Suppressor macrophage (primary cell): Measurements from ENCODE around the gene ASB1.

Experiments
- DNase-seq, 4 experiments: peaks; one replicate each; pipeline ENCODE4 v3.0.0-alpha.2; 2020 to 2022

The ASB1 gene

DNA sequence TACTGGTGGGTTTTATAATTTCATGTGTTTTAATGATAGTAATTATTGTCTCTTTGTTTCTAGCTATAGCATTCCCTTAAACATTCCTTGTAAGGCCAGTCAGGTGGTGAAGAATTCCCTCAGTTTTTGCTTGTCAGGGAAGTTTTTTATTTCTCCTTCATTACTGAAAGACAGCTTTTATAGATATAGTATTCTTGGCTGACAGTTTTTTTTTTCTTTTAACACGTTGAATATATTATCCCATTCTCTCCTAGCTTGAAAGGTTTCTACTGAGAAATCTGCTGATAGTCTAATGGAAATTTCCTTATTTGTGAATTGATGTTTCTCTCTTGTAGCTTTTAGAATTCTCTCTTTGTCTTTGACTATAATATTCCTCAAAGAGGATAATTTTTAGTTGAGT, 46.8 kb downstream of the ASB1 start:
- no peak for DNase-seq

DNA sequence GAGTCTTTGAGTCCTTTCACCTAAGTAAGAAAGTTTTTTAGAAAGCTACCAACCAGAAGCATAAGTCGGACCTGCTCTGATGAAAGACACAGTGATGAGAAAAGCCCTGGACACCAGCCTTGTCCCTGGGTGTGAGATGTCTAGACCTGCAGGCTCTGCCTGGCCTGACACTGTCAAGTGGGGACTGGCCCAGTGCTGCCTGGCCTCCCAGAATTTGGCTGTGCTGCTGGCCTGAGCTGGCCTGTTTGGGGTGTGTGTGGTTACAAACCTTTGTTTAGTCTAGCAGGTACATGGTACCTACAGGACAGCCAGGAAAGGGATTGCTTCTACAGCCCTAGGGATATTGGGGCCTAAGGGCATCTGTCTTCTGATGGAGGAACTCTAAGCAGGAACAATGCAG, 48.3 kb downstream of the ASB1 start:
- DNase-seq: no peak

DNA sequence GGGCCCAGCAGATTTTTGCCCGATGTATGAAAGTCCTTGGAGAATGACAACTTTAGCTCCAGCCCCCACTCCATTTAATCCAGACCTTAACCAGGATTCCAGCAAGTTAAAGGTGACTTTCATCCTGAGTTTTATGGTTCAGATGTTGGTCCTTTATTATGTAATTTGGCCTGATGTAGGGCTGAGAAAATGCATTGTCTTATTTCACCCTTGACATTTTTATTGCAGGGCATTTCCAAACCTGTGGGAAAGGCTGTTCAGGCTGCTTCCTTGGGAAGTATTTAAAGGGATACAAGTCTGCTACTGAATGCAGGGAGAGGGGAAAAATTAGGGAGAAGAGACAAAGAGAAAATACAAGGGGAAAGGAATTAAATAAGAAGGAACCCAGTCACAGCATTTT, 48.8 kb downstream of the ASB1 start:
- no peak for DNase-seq

DNA sequence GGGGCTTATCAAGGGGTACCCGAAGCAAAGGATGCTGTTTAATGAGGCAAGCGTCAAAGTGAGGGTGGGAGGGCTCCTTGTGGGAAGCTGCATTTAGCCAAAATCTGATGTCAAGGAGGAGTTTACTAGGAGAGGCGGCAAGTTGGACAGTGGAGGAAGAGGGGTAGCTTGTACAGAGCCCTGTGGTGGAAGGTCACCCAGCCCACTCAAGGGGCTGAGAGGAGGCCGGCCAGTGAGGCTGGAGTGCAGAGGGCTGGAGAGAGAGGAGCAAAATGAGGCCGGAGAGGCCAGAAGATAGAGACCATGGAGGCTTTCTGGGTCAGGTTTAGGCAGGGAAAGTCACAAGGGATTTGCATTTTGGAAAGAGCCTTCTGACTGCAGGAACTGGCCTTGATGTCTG, 49.5 kb downstream of the ASB1 start:
- DNase-seq: no peak

DNA sequence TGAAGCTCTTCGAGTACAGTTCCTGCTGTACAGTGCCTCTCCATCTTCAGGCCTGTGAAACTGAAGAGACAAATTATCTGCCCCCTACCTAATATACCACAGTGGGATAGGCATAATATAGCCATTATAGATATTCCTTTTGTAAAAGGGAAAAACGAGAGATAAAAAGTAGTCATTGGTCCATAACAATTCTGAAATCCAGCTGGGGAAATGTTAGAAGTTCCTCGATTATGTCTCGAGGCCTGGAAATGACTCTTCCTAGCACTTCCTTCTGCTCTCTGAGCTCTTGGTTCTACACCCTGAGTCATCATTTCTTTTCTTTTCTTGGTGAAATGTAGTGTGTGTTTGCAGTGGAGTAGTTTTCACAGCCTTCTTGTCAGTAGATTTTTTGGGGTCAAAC, 51.5 kb downstream of the ASB1 start:
- DNase-seq: peak in 2 of 4 experiments; percentile 8 to 9

DNA sequence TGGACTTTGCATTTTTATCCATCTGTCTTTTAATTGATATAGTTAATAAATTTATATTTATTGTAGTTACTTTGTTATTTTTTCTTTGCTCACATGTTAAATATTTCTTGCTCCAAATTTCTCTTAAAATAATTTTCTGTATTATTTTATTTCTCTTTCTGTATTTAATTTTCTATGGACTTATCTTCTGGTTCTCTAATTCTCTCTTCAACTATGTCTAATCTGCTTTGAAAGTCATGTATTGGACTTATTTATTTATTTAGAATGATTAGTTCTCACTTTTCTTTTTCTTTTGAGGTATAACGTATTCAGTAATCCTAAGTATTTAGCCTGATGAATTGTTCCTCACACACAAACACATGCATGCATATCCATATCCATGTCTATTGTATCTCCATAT, 53.1 kb downstream of the ASB1 start:
- DNase-seq: no peak

DNA sequence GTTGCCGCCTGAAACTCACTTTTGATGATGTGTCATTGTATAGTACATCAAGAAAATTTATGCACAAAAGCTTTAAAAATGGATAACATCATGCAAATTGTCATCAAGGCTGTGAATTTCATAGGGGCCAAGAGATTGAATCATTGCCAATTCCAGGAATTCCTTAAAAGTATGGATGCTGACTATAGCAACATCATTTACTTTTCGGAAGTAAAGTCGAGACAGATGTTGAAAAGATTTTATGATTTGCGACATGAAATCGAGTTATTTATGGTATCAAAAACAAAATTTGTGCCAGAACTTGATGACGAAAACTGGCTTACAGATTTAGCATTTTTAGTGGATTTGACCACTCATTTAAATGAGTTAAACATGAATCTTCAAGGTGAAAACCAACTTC, 56.3 kb downstream of the ASB1 start:
- DNase-seq: no peak

DNA sequence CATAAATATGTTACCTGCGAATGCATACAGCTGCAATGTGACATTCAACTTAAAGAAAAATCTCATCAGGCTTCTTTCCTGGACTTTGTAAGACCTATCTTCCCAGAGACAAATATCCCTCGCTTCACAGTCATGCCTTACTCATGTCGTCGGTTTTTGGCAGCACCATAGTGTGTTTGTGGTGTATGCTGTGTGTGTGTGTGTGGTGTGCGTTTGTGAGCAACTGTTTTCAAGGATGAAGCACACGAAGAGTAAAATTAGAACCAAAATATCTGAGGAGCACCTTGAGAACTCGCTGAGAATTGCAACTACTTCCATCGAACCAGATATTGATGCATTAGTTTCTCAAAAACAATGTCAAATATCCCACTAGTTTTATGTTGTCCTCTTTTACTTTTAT, 56.9 kb downstream of the ASB1 start:
- no peak for DNase-seq

DNA sequence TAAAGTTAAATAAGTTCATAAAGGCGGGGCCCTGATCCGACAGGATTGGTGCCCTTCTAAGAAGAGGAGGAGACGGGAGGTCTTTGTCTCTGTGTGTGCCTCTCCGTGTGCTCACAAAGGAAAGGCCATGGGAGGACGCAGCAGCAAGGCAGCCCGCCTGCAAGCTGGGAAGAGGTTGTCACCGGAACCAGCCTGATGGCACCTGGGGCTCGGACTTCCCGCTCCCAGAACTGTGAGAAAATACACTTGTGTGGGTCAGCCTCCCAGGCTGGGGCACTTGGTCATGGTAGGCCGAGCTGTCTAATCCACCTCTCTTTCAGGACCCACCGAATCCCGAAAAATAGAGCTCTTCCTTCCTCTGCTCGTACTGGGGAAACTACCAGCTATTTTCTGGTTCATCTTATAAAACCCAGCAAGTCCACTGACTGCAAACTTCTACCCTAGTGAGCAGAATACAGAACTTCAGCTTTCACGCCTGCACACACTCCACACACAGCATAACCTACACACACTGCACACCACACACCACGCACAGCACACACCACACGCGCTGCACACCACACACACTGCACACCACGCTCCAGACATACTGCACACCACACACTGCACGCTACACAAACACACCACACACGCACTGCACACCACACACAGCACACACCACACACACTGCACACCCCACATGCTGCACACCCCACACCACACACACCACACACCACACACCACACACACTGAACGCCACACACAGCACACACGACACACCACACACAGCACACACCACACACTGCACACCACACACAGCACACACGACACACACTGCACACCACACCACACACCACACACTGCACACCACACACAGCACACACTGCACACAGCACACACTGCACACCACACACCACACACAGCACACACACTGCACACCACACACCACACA, 58.1 kb downstream of the ASB1 start:
- no peak for DNase-seq

DNA sequence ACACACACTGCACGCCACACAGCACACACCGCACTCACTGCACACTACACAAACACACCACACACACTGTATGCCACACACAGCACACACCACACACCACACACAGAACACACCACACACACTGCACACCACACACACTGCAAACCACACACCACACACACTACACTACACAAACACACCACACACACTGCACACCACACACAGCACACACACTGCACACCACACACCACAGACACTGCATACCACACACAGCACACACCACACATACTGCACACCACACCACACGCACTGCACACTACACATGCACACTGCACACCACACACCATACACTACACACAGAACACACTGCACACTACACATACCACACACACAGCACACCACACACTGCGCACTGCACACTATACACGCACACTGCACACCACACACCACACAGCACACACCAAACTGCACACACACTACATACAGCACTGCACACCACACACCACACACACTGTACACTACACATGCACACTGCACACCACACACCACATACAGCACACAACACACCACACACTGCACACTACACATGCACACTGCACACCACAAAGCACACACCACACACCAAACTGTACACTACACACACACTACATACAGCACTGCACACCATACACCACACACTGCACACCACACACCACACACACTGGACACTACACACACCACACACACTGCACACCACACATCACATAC, 59.6 kb downstream of the ASB1 start:
- DNase-seq: no peak

DNA sequence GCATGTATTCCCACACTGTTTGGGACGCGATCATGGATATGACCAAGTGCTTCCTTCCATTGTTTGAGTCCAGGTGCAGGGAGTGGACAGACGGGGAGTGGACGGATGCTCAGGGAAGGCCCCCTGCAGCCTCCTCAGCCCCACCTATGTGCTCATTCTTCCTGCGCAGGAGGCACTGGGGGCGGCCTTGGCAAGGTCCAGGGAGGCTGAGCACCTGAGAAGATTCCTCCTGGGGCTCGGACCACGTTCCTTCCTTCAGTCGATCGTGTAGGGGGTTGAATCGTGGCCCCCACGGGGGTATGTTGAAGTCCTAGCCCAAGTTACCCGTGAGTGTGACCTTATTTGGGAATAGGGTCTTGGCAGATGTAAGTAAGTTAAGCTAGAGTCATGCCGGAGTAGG, 60.4 kb downstream of the ASB1 start:
- no peak for DNase-seq

DNA sequence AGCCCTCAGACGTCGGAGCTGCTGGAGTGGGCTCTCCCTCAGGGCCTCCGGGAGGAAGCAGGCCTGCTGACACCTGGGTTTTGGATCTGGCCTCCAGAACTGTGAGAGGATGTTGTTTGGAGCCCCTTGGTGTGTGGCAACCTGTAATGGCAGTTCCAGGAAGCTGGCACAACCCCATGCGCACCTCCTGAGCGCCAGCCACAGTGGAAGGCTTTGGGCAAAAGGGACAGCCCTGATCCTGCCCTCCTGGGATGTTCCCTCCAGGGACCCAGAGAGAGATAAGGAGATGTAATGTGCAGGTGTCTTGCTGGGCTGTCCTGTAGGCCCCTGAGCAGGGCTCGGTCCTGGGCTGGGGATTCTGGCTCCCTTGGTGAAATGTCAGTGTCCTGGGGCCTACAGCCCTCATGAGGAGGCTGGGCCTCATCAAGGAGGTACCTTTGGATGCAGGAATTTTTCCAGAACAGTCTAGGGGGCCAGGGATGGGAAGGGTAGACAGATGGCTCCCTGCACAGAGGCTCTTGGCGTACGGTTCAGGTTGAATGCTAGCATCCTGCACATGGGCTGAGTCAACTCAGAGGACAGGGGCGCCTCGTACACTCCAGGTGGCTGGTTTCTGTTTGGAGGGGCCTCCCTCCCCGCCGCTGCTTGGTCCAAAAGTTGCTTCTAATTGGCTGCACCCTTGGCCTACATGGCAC, 61.1 kb downstream of the ASB1 start:
- DNase-seq: no peak

DNA sequence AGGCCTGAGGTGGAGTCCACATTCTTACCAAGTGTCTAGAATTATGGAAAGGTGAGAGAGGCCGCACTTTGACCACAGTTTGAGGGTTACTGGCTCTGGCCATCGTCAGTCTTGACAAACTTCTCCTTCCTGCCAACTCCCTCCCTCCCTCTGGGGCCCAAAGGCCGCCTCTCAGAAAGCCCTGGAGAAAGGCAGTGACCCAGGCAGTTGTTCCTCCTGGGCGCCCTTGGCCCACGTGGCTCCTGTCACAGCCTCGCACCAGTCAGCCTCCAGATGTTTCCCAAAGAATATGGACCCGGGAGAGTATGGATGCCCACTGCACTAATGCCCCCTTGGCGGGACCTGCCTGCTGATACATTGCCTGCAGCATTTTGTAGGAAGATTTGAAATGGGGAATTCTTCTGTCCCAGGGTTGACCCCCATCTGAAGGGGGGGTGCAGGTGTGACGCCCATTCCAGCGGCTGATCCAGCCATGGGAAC, 61.7 kb downstream of the ASB1 start:
- DNase-seq: no peak

DNA sequence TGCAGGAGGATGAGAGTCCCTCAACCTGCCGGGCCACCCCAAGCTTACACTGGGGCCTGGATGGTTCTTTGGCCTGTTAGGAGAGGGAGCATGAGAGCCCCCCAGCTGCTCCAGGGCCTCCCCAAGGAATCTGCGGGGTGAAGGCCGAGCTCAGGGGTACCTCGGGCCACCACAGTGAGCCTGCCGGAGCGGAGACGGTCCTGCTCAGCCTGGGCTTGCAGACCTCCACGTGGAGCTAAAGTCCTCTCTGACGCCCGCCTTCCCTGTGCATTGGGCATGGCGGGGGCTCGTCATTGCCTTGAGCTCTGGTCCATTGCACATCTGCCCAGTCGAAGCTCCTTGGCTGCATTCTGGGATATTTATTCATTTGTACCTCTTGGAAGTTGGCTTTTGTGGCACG, 62.7 kb downstream of the ASB1 start:
- DNase-seq: no peak

DNA sequence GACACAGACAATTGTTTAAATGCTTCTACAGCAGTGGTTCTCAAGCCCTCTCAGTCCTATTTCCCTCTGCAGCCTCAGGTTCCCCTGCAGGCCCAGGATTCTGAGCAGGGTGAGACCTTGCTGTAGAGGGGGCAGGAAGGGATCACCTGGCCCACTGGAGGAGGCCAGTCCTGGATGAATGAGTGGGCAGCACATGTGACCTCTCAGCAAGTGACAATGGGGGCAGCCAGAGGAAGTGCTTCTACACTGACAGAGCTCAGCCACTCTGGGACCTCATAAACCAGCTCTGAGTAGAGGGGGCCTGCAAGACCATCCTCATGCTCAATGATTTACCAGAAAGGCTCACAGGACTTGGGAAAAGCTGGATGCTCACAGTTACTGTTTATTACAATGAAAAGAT, 63.2 kb downstream of the ASB1 start:
- no peak for DNase-seq

DNA sequence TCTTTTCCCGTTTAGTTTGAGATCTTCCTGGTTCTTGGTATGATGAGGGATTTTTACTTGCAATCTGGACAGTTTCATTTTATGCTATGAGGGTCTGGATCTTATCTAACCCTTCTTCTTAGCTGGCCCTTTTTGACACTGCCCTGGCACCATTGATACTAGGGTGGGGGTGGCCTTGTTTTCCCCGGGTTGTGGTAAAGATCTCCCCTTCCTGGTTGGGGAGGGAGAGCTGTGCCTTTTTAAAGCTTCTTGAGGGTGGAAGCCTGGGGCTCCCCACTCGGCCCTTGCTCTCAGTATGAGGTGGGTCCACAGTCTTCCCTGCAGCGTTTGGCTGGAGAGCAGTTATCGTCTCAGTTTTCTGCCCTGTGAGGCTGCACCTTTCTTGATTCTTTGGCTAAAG, 66.1 kb downstream of the ASB1 start:
- DNase-seq: no peak

DNA sequence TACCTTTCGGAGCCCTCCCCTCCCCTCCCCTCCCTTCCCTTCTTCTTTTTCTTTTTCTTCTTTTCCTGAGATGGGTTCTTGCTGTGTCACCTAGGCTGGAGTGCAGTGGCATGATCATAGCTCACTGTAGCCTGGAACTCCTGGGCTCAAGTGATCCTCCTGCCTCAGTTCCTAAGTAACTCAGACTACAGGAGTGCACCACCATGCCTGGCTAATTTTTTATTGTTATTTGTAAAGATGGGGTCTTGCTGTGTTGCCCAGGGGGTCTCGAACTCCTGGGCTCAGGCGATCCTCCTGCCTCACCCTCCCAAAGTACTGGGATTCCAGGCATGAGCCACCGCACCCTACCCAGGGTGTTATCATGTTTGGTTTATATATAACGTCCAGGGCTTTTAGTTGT, 66.7 kb downstream of the ASB1 start:
- DNase-seq: no peak

DNA sequence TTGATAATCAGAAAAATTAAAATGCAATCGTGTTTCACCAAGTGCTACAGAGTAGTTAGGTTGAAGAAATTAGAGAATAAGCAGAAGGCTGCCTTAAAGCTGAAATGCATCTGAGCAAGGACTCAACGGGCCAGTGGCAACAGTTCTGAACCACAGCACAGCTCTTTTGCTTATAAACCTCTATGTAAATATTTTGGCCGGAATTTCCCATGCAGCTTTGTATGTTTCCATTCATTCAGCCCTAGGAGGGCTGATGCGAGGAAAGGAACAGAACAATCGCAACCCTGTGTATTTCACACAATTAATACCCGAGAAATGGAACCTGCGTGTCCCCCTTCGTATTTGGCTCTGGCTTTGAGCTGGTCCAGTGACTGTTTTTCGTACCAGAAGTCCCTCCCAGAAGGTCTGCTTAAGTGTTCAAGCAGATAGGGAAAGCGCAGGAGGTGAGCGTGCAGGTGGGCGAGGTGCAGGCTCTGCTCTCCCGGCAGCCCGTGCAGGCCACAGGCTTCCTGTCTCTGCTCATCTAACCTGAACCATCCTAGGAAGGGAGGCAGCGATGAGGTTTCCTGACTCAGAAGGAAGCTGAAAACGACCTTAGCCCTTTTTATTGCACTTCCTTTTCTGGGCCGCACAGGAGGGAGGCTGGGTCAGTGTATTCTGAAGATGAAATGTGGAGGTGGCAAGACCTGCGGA, 67.3 kb downstream of the ASB1 start:
- DNase-seq: peak in 1 of 4 experiments; percentile 13

DNA sequence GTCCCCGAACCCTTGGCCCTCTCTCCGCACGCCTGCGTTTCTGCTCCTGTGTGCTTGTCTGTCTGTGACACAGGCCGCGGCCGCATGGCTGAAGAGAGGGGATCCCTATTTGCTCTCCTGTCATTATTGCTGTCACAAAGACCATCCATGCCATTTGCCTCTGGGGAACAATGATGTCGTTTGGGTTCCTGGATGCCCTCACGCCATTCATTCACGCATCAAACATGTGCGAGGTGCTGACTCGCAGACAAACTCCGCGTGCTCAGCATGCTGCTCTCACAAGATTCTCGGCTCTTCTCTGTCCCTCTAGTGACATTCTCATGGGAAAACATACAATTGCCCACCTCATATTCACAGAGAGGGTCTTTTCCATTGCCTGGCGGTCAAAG, 67.8 kb downstream of the ASB1 start:
- DNase-seq: no peak

DNA sequence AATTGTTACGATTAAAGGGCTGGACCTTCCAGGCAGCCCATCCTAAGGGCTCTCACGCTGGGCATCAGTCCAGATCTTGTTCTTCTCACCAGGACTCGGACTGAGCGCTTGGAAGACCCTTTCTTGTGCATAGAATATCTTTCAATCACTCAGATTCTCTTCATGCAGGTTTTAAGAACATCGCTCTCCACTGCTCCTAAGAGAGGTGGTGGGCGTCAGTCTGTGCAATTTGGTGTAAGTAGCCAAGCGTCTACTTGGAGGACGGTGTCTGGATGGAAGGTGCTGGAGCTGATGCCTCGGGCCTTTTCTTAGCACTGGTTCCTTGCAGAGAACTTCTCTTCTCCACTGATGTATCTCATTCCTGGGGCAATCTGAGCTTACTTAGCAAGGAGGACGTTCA, 68.7 kb downstream of the ASB1 start:
- no peak for DNase-seq

DNA sequence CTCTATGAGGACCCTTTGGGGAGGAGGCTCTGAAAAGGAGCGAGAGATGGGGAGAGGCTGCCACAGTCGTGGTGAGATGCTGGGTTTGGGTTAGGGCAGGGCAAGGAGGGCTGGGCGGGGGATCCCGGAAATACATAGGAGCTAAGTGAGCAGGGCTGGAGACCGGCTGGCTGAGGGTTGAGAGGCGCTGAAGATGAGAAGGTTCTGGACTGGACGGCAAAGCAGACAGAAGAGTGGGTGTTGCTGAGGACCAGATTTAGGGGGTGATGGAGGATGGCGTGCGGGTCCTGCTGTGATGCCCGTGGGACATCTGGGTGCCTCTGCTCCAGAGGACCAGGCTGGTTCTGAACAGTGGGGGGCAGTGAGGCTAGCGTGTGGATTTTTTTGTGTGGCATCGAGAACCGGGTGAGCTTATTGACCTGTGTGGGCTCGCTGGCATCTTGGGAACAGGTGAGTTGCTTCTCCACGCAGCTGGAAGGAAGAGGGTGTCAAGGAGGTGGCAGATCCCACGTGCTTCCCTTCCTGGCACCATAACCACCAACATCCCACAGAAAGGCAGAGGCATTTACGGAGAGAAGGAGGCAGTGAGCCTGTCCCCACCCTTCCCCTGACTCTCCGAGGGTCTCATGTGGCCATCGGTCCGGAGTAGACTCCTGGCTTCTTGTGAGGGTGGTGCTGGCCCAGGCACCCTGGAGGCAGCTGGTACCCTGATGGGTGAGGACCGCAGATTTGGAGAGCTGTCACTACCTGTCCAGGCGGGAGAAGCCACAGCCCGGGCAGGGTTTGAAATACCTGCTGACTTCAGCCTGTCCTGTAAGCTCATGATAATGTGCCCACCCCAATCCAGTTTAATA, 70.3 kb downstream of the ASB1 start:
- DNase-seq: no peak

DNA sequence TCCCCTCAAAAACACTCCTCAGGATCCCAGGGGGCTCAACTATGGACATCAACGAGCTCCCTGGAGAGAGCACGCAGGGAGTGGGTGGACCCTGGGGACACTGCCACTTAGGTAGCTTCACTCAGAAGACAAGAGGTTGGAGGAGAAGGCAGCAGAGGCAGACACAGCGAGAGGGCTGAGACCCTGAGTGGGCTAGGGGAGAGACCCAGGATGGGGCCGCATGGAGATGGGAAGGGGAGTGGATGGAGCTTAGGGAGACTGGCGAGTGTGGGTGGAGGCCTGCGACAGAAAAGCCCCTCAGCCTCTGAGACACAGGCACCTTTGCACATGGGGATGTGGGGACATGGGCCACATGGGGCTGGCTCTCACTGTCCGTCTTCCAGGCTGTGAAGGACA, 70.9 kb downstream of the ASB1 start:
- no peak for DNase-seq
